ENCODE data around the gene MBD1.
A peak's percentile ranks its signal among the peaks of the same experiment; 100 is the strongest.

The MBD1 gene

GRCh38 chr18:50310080-50310479, 28.8 kb upstream of the MBD1 start:
- no peak for TF ChIP-seq TAF1 (IDR thresholded peaks at IDR 0.05; ENCODE audit: borderline replicate concordance, insufficient read depth, low read length)
- TF ChIP-seq SIN3A (IDR thresholded peaks at IDR 0.05; ENCODE audit: borderline replicate concordance, insufficient read depth, low read length): no peak
- TF ChIP-seq REST (IDR thresholded peaks at IDR 0.05; ENCODE audit: insufficient read depth in 1 of 2, low read depth in 2 of 2, low read length in 2 of 2): no peak
- TF ChIP-seq FOXP2 (optimal IDR thresholded peaks at IDR 0.05; ENCODE audit: borderline replicate concordance, extremely low read depth, extremely low read length, insufficient read depth): no peak
- TF ChIP-seq POLR2AphosphoS5 (IDR thresholded peaks at IDR 0.05; ENCODE audit: low read depth, low read length): no peak

GRCh38 chr18:50307738-50308470, 26.6 kb upstream of the MBD1 start:
- TF ChIP-seq REST (IDR thresholded peaks at IDR 0.05; ENCODE audit: insufficient read depth in 1 of 2, low read depth in 2 of 2, low read length in 2 of 2) (no peak), SIN3A (IDR thresholded peaks at IDR 0.05; ENCODE audit: borderline replicate concordance, insufficient read depth, low read length) (0 out of 2 replicates have a peak, but pooled peaks have one; percentile 24)

- no peak for TF ChIP-seq FOXP2 (optimal IDR thresholded peaks at IDR 0.05; ENCODE audit: borderline replicate concordance, extremely low read depth, extremely low read length, insufficient read depth)
- no peak for TF ChIP-seq REST (IDR thresholded peaks at IDR 0.05; ENCODE audit: insufficient read depth in 1 of 2, low read depth in 2 of 2, low read length in 2 of 2)
- TF ChIP-seq POLR2AphosphoS5 (IDR thresholded peaks at IDR 0.05; ENCODE audit: low read depth, low read length): no peak
- TF ChIP-seq SIN3A (IDR thresholded peaks at IDR 0.05; ENCODE audit: borderline replicate concordance, insufficient read depth, low read length): no peak
- no peak for TF ChIP-seq TAF1 (IDR thresholded peaks at IDR 0.05; ENCODE audit: borderline replicate concordance, insufficient read depth, low read length)
Observed at GRCh38 chr18:50307400-50307737, 26.0 kb upstream of the MBD1 start.

GRCh38 chr18:50306944-50307343, 25.6 kb upstream of the MBD1 start:
- TF ChIP-seq TAF1 (IDR thresholded peaks at IDR 0.05; ENCODE audit: borderline replicate concordance, insufficient read depth, low read length): no peak
- no peak for TF ChIP-seq FOXP2 (optimal IDR thresholded peaks at IDR 0.05; ENCODE audit: borderline replicate concordance, extremely low read depth, extremely low read length, insufficient read depth)
- TF ChIP-seq POLR2AphosphoS5 (IDR thresholded peaks at IDR 0.05; ENCODE audit: low read depth, low read length): no peak
- no peak for TF ChIP-seq SIN3A (IDR thresholded peaks at IDR 0.05; ENCODE audit: borderline replicate concordance, insufficient read depth, low read length)
- no peak for TF ChIP-seq REST (IDR thresholded peaks at IDR 0.05; ENCODE audit: insufficient read depth in 1 of 2, low read depth in 2 of 2, low read length in 2 of 2)

GRCh38 chr18:50301074-50301473, 19.8 kb upstream of the MBD1 start:
- TF ChIP-seq POLR2AphosphoS5 (IDR thresholded peaks at IDR 0.05; ENCODE audit: low read depth, low read length) (no peak), TAF1 (IDR thresholded peaks at IDR 0.05; ENCODE audit: borderline replicate concordance, insufficient read depth, low read length) (no peak), REST (IDR thresholded peaks at IDR 0.05; ENCODE audit: insufficient read depth in 1 of 2, low read depth in 2 of 2, low read length in 2 of 2) (no peak), FOXP2 (optimal IDR thresholded peaks at IDR 0.05; ENCODE audit: borderline replicate concordance, extremely low read depth, extremely low read length, insufficient read depth) (no peak), SIN3A (IDR thresholded peaks at IDR 0.05; ENCODE audit: borderline replicate concordance, insufficient read depth, low read length) (no peak)
